ENCODE measurements around the gene EFCAB6. TPM values are rescaled to one million over a fixed set of nuclear protein-coding genes. Genes with fewer than 3 reads are reported as not detected.

The EFCAB6 gene
- total RNA-seq, 1 experiment from 2014 or later, result not detected

- Mint-ChIP-seq H3K27me3 (ENCODE audit: insufficient read depth, unreplicated experiment) (peaks cover 29% of the 10 kb centered on the region), H3K4me3 (ENCODE audit: unreplicated experiment) (no peak overlapping the region), H3K4me1 (ENCODE audit: low read depth, unreplicated experiment) (no peaks in the 10 kb centered on the region), H3K36me3 (ENCODE audit: insufficient read depth, unreplicated experiment) (no peaks in the 10 kb centered on the region), H3K9me3 (ENCODE audit: unreplicated experiment) (no peaks in the 10 kb centered on the region), H3K27ac (ENCODE audit: unreplicated experiment) (no peak overlapping the region)
- Histone ChIP-seq H3K4me3 (ENCODE audit: low read depth, low read length) (no peak overlapping the region), H3K9me3 (no peaks in the 10 kb centered on the region), H3K4me1 (no peaks in the 10 kb centered on the region), H3K36me3 (ENCODE audit: control insufficient read depth, insufficient read depth, low read length) (no peaks in the 10 kb centered on the region), H3K27me3 (replicated peaks; ENCODE audit: control insufficient read depth, insufficient read depth, low read length) (no peaks in the 10 kb centered on the region)
- intact Hi-C loops (cut with micrococcal nuclease; ENCODE audit: unreplicated experiment), result no loop called here
- CTCF ChIA-PET, result no interaction called here
- peak in 1 of 2 experiments; percentile 7 for DNase-seq
- no TSS peak for BruUV-seq (replicated peaks)
- POLR2A ChIA-PET, result no interaction called here
- TF ChIP-seq, protein P1, sequence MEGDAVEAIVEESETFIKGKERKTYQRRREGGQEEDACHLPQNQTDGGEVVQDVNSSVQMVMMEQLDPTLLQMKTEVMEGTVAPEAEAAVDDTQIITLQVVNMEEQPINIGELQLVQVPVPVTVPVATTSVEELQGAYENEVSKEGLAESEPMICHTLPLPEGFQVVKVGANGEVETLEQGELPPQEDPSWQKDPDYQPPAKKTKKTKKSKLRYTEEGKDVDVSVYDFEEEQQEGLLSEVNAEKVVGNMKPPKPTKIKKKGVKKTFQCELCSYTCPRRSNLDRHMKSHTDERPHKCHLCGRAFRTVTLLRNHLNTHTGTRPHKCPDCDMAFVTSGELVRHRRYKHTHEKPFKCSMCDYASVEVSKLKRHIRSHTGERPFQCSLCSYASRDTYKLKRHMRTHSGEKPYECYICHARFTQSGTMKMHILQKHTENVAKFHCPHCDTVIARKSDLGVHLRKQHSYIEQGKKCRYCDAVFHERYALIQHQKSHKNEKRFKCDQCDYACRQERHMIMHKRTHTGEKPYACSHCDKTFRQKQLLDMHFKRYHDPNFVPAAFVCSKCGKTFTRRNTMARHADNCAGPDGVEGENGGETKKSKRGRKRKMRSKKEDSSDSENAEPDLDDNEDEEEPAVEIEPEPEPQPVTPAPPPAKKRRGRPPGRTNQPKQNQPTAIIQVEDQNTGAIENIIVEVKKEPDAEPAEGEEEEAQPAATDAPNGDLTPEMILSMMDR (IDR thresholded peaks at IDR 0.05; ENCODE audit: insufficient read depth in 1 of 2, low read depth in 1 of 2, low read length in 1 of 2, severe bottlenecking in 1 of 2, unreplicated experiment in 1 of 2), result no peak
These were observed 35.5 kb upstream of the EFCAB6 start for GRCh38 chr22:43847376-43848289.

GRCh38 chr22:43846966-43847365 lies 34.9 kb upstream of the EFCAB6 start:
- no TSS peak for BruUV-seq (replicated peaks)
- ChIA-PET POLR2A (no interaction called here), CTCF (no interaction called here)
- peak in 1 of 2 experiments; percentile 7 for DNase-seq
- H3K9me3 ChIP-seq, result no peaks in the 10 kb centered on the region
- Mint-ChIP-seq H3K9me3 (ENCODE audit: unreplicated experiment) (no peaks in the 10 kb centered on the region), H3K36me3 (ENCODE audit: insufficient read depth, unreplicated experiment) (no peaks in the 10 kb centered on the region), H3K4me1 (ENCODE audit: low read depth, unreplicated experiment) (no peaks in the 10 kb centered on the region), H3K27me3 (ENCODE audit: insufficient read depth, unreplicated experiment) (peaks cover 29% of the 10 kb centered on the region), H3K27ac (ENCODE audit: unreplicated experiment) (no peak overlapping the region), H3K4me3 (ENCODE audit: unreplicated experiment) (no peak overlapping the region)
- H3K36me3 ChIP-seq (ENCODE audit: control insufficient read depth, insufficient read depth, low read length), result no peaks in the 10 kb centered on the region
- intact Hi-C loops (cut with micrococcal nuclease; ENCODE audit: unreplicated experiment), result no loop called here
- H3K27me3 ChIP-seq (replicated peaks; ENCODE audit: control insufficient read depth, insufficient read depth, low read length), result no peaks in the 10 kb centered on the region
- no peaks in the 10 kb centered on the region for H3K4me1 ChIP-seq
- no peak overlapping the region for H3K4me3 ChIP-seq (ENCODE audit: low read depth, low read length)
- TF ChIP-seq, protein P1 (IDR thresholded peaks at IDR 0.05; ENCODE audit: insufficient read depth in 1 of 2, low read depth in 1 of 2, low read length in 1 of 2, severe bottlenecking in 1 of 2, unreplicated experiment in 1 of 2), result no peak

DNA sequence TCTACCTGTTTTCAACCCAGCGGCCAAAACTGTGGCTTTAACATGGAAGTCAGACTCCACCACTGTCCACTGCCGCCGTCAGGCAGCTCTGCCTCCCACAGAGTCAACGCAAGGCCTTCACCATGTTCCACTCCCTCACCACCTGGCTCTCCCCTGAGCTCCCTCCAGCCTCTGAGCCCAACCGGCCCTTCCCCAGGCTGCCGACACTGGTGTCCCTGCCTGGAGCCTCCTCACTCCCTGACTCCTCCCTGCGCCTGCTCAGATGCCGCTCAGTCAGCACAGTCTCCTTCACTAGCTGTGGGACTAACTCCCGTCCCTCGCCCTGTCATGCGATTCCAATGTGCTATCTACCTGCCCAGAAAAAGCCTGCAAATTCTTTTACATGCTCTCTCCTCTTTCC lies 33.9 kb upstream of the EFCAB6 start:
- H3K27me3 ChIP-seq (replicated peaks; ENCODE audit: control insufficient read depth, insufficient read depth, low read length), result no peaks in the 10 kb centered on the region
- TF ChIP-seq, protein P1 (IDR thresholded peaks at IDR 0.05; ENCODE audit: insufficient read depth in 1 of 2, low read depth in 1 of 2, low read length in 1 of 2, severe bottlenecking in 1 of 2, unreplicated experiment in 1 of 2), result no peak
- BruUV-seq (replicated peaks), result no TSS peak
- no peaks in the 10 kb centered on the region for H3K9me3 ChIP-seq
- H3K4me1 Mint-ChIP-seq (ENCODE audit: low read depth, unreplicated experiment), result no peaks in the 10 kb centered on the region
- POLR2A ChIA-PET, result no interaction called here
- CTCF ChIA-PET, result no interaction called here
- H3K4me3 ChIP-seq (ENCODE audit: low read depth, low read length), result no peak overlapping the region
- no peaks in the 10 kb centered on the region for H3K36me3 Mint-ChIP-seq (ENCODE audit: insufficient read depth, unreplicated experiment)
- no peak overlapping the region for H3K27ac Mint-ChIP-seq (ENCODE audit: unreplicated experiment)
- no peak for DNase-seq
- no peaks in the 10 kb centered on the region for H3K36me3 ChIP-seq (ENCODE audit: control insufficient read depth, insufficient read depth, low read length)
- no peaks in the 10 kb centered on the region for H3K9me3 Mint-ChIP-seq (ENCODE audit: unreplicated experiment)
- no peaks in the 10 kb centered on the region for H3K4me1 ChIP-seq
- no peak overlapping the region for H3K4me3 Mint-ChIP-seq (ENCODE audit: unreplicated experiment)
- intact Hi-C loops (cut with micrococcal nuclease; ENCODE audit: unreplicated experiment), result no loop called here
- H3K27me3 Mint-ChIP-seq (ENCODE audit: insufficient read depth, unreplicated experiment), result peaks cover 25% of the 10 kb centered on the region

Measured in Caco-2 (cell line).